NCI-H345 treated with DMSO at 0.1 percent for 48 hours (cell line): Measurements from ENCODE around the gene P3H3.

Experiments
- DNase-seq: peaks from one replicate; lab custom pipeline; 2025; ENCODE audit not compliant: unreplicated experiment; lab: John Stamatoyannopoulos, UW

The P3H3 gene

GRCh38 chr12:6826125-6826733, 2.0 kb upstream of the P3H3 start:
- DNase-seq = no peak

- DNase-seq = no peak
Observed at GRCh38 chr12:6826734-6827436, 1.3 kb upstream of the P3H3 start.

- peak; percentile 65 for DNase-seq
Observed at GRCh38 chr12:6827437-6827911, 733 bp upstream of the P3H3 start.

- DNase-seq = peak; percentile 6
Observed at GRCh38 chr12:6828781-6829535, 751 bp downstream of the P3H3 start.

- no peak for DNase-seq
Observed at GRCh38 chr12:6829536-6830220, 1.5 kb downstream of the P3H3 start.

GRCh38 chr12:6830286-6830890, 2.2 kb downstream of the P3H3 start:
- no peak for DNase-seq

- DNase-seq = no peak
Observed at GRCh38 chr12:6830999-6831398, 2.8 kb downstream of the P3H3 start.

GRCh38 chr12:6831450-6831995, 3.3 kb downstream of the P3H3 start:
- no peak for DNase-seq

- DNase-seq = no peak
Observed at GRCh38 chr12:6832125-6832524, 3.9 kb downstream of the P3H3 start.

- DNase-seq = no peak
Observed at GRCh38 chr12:6833189-6833890, 5.1 kb downstream of the P3H3 start.

- DNase-seq = no peak
Observed at GRCh38 chr12:6834254-6834653, 6.0 kb downstream of the P3H3 start.

GRCh38 chr12:6834873-6835272, 6.7 kb downstream of the P3H3 start:
- no peak for DNase-seq

- DNase-seq = no peak
Observed at GRCh38 chr12:6836851-6837250, 8.6 kb downstream of the P3H3 start.

- DNase-seq = no peak
Observed at GRCh38 chr12:6837370-6838060, 9.3 kb downstream of the P3H3 start.

GRCh38 chr12:6838854-6839253, 10.6 kb downstream of the P3H3 start:
- no peak for DNase-seq

- no peak for DNase-seq
Observed at GRCh38 chr12:6839482-6840201, 11.4 kb downstream of the P3H3 start.

- no peak for DNase-seq
Observed at GRCh38 chr12:6840330-6840729, 12.1 kb downstream of the P3H3 start.

GRCh38 chr12:6840761-6841515, 12.7 kb downstream of the P3H3 start, which contains the start of gene GNB3:
Gene GNB3, plus strand, starts transcription at chr12:6840925. Its CDS starts 363 bp downstream, at chr12:6841288.
- DNase-seq = no peak
